Measurements from ENCODE around the gene ING2.
"Not testable (repeated sequence)": the region's sequence is repeated elsewhere in the genome, so short reads cannot be mapped to it uniquely, and the experiment has no call there.

The ING2 gene

DNA sequence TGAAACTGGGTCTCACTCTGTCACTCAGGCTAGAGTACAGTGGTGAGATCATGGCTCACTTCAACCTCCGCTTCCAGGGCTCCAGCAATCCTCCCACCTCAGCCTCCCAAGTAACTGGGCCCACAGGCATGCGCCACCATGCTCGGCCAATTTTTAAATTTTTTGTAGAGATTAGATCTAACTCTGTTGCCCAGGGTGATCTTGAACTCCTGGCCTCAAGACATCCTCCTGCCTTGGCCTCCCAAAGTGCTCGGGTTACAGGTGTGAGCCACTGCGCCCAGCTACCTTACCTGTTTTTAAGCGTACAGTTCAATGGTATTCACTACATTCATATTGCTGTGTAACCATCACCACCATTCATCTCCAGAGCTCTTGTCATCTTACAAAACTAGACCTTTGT is 41.5 kb downstream of the ING2 start:
- Mint-ChIP-seq H3K27me3 (peaks cover 3% of the 10 kb centered on the region), H3K27ac (no peak overlapping the region), H3K36me3 (ENCODE audit: low read depth) (no peaks in the 10 kb centered on the region), H3K4me3 (no peak overlapping the region), H3K4me1 (ENCODE audit: low read depth) (peaks cover 5% of the 10 kb centered on the region), H3K9me3 (peaks cover 15% of the 10 kb centered on the region)
- intact Hi-C loops (cut with micrococcal nuclease) = no loop called here

DNA sequence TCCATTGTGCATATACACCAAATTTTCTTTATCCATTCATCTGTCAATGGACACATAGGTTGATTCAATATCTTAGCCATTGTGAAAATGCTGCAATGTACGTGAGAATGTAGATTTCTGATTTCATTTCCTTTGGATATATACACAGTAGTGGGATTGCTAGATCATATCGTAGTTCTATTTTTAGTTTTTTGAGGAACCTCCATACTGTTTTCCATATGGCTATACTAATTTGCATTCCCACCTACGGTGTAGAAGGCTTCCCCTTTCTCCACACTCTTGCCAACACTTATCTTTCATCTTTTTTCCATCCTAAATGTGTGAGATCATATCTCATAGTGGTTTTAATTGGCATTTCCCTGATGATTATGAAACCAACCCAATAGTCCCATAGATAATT is 43.4 kb downstream of the ING2 start:
- H3K36me3 Mint-ChIP-seq (ENCODE audit: low read depth) = no peaks in the 10 kb centered on the region
- H3K27me3 Mint-ChIP-seq = peaks cover 2% of the 10 kb centered on the region
- H3K4me3 Mint-ChIP-seq = no peak overlapping the region
- peaks cover 5% of the 10 kb centered on the region for H3K4me1 Mint-ChIP-seq (ENCODE audit: low read depth)
- H3K9me3 Mint-ChIP-seq = peaks cover 27% of the 10 kb centered on the region
- no peak overlapping the region for H3K27ac Mint-ChIP-seq
- intact Hi-C loops (cut with micrococcal nuclease) = no loop called here

DNA sequence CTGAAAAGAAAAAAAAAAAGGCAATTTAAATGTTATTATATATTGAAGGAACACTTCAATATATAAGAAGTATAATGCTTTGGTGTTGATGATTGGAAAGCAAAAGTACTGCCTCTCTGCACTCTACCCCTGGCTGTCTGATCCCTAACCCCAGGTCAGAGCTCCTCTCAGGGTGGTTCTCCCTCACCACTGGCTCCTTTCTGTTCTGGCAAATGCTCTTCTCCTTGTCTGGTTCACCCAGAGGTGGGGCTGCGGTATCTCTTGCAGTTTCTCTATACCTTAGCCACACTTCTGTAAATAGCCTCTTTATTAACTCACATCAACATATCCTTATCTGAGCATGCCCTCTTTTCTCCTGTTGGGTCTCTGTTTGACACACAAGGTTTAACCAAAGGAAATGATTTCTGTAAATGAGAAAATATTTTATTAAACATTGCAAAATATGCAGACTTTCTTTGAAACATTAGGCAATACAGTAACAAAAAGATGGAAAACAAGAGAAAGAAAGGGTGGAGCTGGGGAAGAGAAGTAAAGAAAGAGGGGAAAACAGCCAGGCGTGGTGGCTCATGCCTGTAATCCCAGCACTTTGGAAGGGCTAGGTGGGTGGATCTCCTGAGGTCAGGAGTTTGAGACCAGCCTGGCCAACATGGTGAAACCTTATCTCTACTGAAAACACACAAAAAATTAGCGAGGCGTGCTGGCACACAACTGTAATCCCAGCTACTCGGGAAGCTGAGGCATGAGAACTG is 45.7 kb downstream of the ING2 start:
- Mint-ChIP-seq H3K27ac (no peak overlapping the region), H3K4me3 (no peak overlapping the region), H3K9me3 (peaks cover 18% of the 10 kb centered on the region), H3K36me3 (ENCODE audit: low read depth) (no peaks in the 10 kb centered on the region), H3K27me3 (peaks cover 2% of the 10 kb centered on the region), H3K4me1 (ENCODE audit: low read depth) (peaks cover 10% of the 10 kb centered on the region)
- intact Hi-C loops (cut with micrococcal nuclease) = no loop called here

DNA sequence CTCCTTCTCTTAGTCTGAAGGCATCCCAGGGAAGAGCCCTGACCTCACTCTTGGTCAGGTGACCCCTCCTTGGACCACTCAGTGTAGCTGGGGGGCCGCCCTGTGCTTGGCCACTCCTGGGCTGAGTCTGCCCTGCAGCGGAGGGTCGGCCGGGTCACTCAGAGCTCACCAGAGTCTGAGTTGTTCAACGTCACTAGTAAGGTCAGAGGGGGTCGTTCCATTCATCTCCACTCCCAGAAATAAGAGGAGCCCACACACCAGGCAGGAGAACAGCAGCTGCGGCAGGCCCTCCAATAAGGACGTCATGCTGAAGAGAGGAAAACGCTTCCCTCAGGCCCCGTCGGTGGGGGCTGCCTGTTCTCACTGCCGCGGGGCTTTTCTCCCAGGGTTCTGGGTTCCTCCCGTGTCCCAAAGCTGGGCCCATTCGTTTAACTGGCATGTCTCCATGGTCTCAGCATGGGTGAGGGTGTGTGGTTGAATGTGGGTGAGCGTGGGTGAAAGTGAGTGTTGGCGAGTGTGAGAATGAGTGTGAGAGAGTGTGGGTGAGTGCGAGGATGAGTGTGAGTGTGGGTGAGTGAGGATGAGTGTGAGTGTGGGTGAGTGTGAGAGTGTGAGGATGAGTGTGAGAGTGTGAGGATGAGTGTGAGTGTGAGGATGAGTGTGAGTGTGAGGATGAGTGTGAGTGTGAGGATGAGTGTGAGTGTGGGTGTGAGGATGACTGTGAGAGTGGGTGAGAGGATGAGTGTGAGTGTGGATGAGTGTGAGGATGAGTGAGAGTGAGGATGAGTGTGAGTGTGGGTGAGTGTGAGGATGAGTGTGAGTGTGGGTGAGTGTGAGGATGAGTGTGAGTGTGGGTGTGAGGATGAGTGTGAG is 47.7 kb downstream of the ING2 start:
- no peak overlapping the region for H3K4me3 Mint-ChIP-seq
- H3K4me1 Mint-ChIP-seq (ENCODE audit: low read depth) = peaks cover 10% of the 10 kb centered on the region
- H3K36me3 Mint-ChIP-seq (ENCODE audit: low read depth) = no peaks in the 10 kb centered on the region
- intact Hi-C loops (cut with micrococcal nuclease) = no loop called here
- H3K27me3 Mint-ChIP-seq = peaks cover 2% of the 10 kb centered on the region
- H3K27ac Mint-ChIP-seq = no peak overlapping the region
- peaks cover 18% of the 10 kb centered on the region for H3K9me3 Mint-ChIP-seq

DNA sequence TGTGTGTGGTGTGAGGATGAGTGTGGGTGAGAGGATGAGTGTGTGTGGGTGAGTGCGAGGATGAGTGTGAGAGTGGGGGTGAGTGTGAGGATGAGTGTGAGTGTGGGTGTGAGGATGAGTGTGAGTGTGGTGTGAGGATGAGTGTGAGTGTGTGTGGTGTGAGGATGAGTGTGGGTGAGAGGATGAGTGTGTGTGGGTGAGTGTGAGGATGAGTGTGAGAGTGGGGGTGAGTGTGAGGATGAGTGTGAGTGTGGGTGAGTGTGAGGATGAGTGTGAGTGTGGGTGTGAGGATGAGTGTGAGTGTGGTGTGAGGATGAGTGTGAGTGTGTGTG is 48.3 kb downstream of the ING2 start:
- H3K27me3 Mint-ChIP-seq; H3K4me3 Mint-ChIP-seq; H3K36me3 Mint-ChIP-seq (ENCODE audit: low read depth); intact Hi-C loops (cut with micrococcal nuclease); H3K27ac Mint-ChIP-seq: not testable (repeated sequence)
- H3K9me3 Mint-ChIP-seq = peaks cover 18% of the 10 kb centered on the region
- H3K4me1 Mint-ChIP-seq (ENCODE audit: low read depth) = peaks cover 10% of the 10 kb centered on the region

DNA sequence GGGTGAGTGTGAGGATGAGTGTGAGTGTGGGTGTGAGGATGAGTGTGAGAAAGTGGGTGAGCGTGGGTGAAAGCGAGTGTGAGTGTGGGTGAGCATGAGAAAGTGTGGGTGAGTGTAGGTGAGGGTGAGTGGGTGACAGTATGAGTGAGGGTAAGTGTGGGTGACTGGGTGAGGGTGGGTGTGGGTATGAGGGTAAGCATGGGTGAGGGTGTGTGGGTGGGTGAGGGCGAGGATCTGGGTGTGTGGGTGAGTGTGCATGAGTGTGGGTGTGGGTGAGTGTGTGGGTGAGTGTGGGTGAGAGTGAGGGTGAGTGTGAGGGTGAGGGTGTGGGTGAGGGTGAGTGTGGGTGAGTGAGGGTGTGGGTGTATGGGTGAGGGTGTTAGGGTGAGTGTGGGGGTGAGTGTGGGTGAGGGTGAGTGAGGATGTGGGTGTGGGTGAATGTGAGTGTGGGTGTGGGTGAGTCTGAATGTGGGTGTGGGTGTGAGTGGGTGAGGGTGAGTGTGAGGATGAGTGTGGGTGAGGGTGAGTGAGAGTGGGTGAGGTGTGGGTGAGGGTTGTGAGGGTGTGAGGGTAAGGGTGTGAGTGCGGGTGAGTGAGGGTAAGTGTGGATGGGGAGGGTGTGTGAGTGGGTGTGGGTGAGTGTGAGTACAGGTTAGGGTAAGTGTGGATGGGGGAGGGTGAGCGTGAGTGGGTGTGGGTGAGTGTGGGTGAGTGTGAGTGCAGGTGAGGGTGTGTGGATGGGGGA is 48.9 kb downstream of the ING2 start:
- Mint-ChIP-seq H3K27ac (no peak overlapping the region), H3K4me3 (no peak overlapping the region), H3K36me3 (ENCODE audit: low read depth) (no peaks in the 10 kb centered on the region), H3K4me1 (ENCODE audit: low read depth) (peaks cover 5% of the 10 kb centered on the region), H3K9me3 (peaks cover 18% of the 10 kb centered on the region), H3K27me3 (peaks cover 2% of the 10 kb centered on the region)
- intact Hi-C loops (cut with micrococcal nuclease) = no loop called here

DNA sequence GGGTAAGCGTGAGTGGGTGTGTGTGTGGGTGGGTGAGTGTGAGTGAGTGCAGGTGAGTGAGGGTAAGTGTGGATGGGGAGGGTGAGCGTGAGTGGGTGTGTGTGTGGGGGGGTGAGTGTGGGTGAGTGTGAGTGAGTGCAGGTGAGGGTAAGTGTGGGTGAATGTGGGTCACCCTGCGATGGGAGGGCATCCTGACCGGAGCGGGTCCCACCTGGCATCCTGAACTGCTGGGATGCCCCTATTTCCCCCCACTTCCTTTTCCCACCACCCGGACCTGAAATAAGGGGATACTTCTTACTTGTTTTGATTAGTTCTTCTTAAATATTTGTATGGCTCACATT is 49.5 kb downstream of the ING2 start:
- H3K4me3 Mint-ChIP-seq = no peak overlapping the region
- intact Hi-C loops (cut with micrococcal nuclease) = no loop called here
- H3K9me3 Mint-ChIP-seq = peaks cover 18% of the 10 kb centered on the region
- peaks cover 5% of the 10 kb centered on the region for H3K4me1 Mint-ChIP-seq (ENCODE audit: low read depth)
- no peaks in the 10 kb centered on the region for H3K36me3 Mint-ChIP-seq (ENCODE audit: low read depth)
- H3K27me3 Mint-ChIP-seq = peaks cover 2% of the 10 kb centered on the region
- no peak overlapping the region for H3K27ac Mint-ChIP-seq

DNA sequence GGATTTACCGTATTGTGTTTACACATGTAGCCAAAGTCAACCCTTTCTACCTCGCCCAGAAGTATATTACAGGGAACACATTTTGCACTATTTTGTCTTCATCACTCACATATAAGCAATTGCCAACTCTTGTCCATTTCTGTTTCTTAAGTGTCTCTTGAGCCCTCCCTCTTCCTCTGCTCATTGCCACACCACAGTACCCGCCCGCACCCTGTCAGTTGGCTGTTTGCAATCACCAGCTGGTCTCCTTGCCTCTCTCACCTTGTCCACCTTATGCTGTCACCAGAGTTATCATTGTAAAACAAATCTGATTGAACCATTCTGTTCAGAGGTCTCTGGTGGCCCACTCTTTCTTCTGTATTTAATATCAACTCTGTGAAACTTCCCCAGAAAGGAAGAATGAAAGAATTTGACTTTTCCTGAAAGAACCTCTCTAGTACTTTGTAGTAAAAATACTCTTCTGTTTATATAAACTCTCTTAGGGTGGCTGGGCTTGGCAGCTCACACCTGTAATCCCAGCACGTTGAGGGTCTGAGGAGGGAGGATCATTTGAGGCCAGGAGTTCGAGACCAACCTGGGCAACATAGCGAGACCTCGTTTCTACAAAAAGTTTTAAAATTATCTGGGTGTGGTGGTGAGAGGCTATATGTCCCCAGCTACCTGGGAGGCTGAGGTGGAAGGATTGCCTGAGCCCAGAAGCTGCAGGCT is 50.2 kb downstream of the ING2 start:
- intact Hi-C loops (cut with micrococcal nuclease) = no loop called here
- H3K27ac Mint-ChIP-seq = no peak overlapping the region

DNA sequence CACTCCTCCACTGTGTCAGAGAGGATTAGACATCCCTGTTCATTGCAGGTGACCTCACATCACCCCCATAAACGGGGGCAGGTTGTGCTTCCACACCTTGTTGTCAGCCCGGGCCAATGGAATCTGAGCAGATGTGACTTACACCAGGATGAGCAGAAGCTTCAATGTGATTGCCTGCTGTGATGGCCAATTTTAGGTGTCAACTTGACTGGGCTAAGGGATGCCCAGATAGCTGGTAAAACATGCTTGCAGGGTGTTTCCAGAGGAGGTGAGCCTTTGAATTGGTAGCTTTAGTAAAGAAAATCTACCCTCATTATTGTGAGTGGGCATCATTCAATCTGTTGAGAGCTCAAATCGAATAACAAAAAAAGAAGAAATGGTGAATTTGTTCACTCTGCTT is 52.1 kb downstream of the ING2 start:
- Mint-ChIP-seq H3K27ac (no peak overlapping the region), H3K36me3 (ENCODE audit: low read depth) (no peaks in the 10 kb centered on the region), H3K27me3 (peaks cover 2% of the 10 kb centered on the region), H3K4me3 (no peak overlapping the region), H3K9me3 (peaks cover 18% of the 10 kb centered on the region), H3K4me1 (ENCODE audit: low read depth) (peaks cover 5% of the 10 kb centered on the region)
- intact Hi-C loops (cut with micrococcal nuclease) = no loop called here

More for the DNA sequence above, 50.2 kb downstream of the ING2 start:
- peaks cover 5% of the 10 kb centered on the region for H3K4me1 Mint-ChIP-seq (ENCODE audit: low read depth)
- peaks cover 2% of the 10 kb centered on the region for H3K27me3 Mint-ChIP-seq
- H3K36me3 Mint-ChIP-seq (ENCODE audit: low read depth) = no peaks in the 10 kb centered on the region
- H3K4me3 Mint-ChIP-seq = no peak overlapping the region
- peaks cover 18% of the 10 kb centered on the region for H3K9me3 Mint-ChIP-seq

DNA sequence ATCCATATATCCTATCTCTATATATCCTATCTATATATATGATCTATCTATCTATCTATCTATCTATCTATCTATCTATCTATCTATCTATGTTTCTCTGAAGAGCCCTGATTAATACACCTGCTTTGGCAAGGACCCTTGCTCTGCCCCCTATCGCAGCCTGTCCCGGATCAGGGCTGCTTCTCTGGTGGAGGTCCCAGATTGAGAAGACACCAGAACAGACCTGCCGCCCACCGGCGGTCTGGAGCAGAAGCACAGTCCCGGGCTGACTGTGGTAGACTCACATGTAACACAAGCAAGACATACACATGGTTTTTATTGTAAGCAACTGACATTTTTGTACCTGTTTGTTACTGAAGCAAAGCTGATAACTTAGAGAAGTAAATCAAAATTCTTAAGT is 52.8 kb downstream of the ING2 start:
- no peak overlapping the region for H3K4me3 Mint-ChIP-seq
- peaks cover 5% of the 10 kb centered on the region for H3K4me1 Mint-ChIP-seq (ENCODE audit: low read depth)
- peaks cover 13% of the 10 kb centered on the region for H3K9me3 Mint-ChIP-seq
- peaks cover 2% of the 10 kb centered on the region for H3K27me3 Mint-ChIP-seq
- intact Hi-C loops (cut with micrococcal nuclease) = no loop called here
- H3K36me3 Mint-ChIP-seq (ENCODE audit: low read depth) = no peaks in the 10 kb centered on the region
- H3K27ac Mint-ChIP-seq = no peak overlapping the region

DNA sequence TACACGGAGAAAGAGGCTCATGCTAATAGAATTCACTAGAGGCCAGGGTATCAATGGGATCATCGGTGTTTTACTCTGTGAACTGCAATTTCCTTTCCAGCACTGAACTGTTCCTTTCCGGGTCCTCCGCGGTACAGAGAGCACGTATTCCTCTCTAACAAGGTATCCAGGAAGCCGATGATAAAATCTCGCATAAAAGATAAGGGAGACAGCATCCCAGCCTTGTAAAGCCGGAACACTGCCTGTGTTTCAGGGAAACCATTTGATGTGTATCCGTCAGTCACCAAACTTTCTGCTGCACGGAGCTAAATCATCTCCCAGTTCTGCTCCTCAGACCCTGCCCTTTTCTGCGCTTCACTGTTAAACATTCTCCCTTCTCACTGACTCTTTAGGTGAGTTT is 54.0 kb downstream of the ING2 start:
- H3K27me3 Mint-ChIP-seq = peaks cover 2% of the 10 kb centered on the region
- H3K36me3 Mint-ChIP-seq (ENCODE audit: low read depth) = no peaks in the 10 kb centered on the region
- H3K9me3 Mint-ChIP-seq = peaks cover under 1% of the 10 kb centered on the region
- H3K27ac Mint-ChIP-seq = no peak overlapping the region
- no peak overlapping the region for H3K4me3 Mint-ChIP-seq
- intact Hi-C loops (cut with micrococcal nuclease) = no loop called here
- peaks cover 5% of the 10 kb centered on the region for H3K4me1 Mint-ChIP-seq (ENCODE audit: low read depth)

DNA sequence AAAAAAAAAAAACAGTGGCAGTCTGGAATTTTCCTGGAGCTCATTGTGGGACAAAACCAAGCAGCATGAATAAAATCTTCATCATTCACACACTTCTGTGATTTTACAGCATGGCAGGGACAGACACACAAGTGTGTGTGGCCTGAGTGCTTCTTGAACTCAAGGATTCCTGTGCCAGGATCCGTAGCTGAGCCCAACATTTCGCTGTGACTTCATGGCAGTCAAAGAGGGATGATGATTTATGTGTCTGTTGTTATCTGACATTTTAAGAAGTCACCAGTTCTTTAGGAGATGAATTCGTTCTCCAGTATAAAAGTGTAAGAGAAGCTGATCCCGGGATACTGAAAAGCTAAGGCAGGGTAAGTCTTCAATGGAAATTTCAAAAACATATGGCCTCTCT is 57.0 kb downstream of the ING2 start:
- H3K4me1 Mint-ChIP-seq (ENCODE audit: low read depth) = no peaks in the 10 kb centered on the region
- H3K9me3 Mint-ChIP-seq = no peaks in the 10 kb centered on the region
- H3K27me3 Mint-ChIP-seq = peaks cover 6% of the 10 kb centered on the region
- H3K4me3 Mint-ChIP-seq = no peak overlapping the region
- H3K36me3 Mint-ChIP-seq (ENCODE audit: low read depth) = no peaks in the 10 kb centered on the region
- intact Hi-C loops (cut with micrococcal nuclease) = no loop called here
- H3K27ac Mint-ChIP-seq = no peak overlapping the region
